Stimulated activated CD8-positive, alpha-beta memory T cell treated with anti-CD3 and anti-CD28 coated beads, Interleukin-15, amount 100 ng/mL, for 48 hours (primary cell): ENCODE measurements around the gene GAB2.
"Not testable (repeated sequence)": the region's sequence is repeated elsewhere in the genome, so short reads cannot be mapped to it uniquely, and the experiment has no call there.

Experiments used
- DNase-seq, 2 donors: peaks; one replicate each; pipeline ENCODE4 v3.0.0-alpha.2; 2020; ENCODE audit warnings: low read depth in 2 of 2

Gene GAB2

DNA sequence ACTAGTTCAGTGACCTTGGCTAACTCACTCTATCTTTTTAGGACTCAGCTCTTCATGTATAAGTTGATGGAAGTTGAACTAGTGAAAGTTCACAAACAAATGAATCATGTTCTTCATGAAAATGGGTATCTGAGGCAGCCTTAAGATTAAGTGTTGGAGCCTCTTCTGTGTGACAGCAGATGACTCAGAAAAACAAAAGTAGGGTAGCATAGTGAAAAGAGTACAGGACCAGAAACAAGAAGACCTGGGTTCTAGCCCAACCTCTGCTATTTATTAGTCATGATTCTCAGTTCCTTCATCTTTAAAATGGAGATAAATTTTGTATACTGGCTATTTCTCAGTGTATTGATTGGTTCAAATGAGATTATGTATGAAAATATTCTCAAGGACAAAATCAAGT, 168.7 kb downstream of the GAB2 start:
- no peak for DNase-seq

DNA sequence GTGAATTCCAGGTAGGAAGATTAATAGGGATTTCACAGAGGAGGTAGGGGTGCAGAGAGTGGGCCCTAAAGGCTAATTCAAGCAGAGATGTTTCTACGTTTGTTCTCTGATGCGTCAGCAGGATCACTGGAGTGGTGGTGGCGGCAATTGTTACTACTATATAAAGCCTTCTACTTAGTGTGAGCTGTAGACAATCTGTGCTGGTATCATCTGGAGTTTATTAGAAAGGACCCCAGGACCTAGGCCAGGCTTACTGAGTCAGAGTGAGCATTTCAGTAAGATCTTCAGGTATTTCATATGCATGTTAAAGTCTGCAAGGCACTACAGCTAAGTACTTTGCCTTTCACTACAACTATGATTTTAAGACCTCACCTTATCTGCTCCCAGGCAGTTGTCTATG, 169.4 kb downstream of the GAB2 start:
- DNase-seq = no peak

DNA sequence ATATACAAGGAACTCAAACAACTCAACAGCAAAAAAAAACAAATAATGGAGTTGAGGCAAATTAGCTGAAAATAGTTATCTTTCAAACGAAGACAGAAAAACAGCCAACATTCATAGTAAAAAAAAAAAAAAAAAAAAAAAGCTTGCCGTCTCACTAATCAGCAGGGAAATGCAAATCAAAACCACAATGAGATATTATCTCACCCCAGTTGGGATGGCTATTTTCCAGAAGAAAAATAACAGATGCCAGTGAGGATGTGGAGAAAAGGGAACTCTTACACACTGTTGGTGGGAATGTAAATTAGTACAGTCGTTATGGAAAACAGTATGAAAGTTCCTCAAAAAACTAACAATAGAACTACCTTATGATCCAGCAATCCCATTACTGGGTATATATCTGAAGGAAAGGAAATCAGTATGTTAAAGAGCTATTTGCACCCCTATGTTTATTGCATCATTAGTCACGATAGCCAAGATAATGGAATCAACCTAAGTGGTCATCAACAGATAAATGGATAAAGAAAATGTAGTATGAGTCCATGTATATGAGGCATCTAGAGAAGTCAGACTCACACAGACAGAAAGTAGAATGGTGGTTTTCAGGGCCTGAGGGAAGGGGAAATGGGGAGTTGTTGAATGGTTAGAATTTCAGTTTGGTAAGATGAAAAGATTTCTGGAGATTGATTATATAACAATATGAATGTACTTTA, 172.9 kb downstream of the GAB2 start:
- no peak for DNase-seq

DNA sequence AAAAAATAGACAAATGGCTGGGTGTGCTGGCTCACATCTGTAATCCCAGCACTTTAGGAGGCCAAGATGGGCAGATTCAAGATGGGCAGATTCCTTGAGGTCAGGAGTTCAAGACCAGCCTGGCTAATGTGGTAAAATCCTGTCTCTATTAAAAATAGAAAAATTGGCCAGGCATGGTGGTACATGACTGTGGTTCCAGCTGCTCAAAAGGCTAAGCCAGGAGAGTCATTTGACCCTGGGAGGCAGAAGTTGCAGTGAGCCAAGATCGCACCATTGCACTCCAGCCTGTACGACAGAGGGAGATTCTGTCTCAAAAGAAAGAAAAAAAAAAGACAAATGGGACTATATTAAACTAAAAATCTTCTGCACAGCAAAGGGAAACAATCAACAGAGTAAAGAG, 173.5 kb downstream of the GAB2 start:
- DNase-seq = no peak

DNA sequence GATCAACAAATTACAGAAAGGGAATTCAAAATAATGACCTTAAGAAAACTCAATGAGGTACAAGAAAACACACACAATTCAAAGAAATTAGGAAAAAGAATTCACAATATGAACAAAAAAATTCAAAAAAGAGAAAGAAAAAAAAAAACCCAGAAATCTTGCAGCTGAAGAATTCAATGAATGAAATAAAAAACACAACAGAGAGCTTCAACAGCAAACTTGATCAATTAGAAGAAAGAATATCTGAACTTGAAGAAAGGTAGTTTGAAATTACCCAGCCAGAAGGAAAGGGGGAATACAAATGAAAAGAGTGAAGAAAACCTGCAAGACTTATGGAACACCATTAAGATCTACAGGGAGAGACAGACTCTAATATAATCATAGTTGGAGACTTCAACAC, 176.1 kb downstream of the GAB2 start:
- DNase-seq = no peak

DNA sequence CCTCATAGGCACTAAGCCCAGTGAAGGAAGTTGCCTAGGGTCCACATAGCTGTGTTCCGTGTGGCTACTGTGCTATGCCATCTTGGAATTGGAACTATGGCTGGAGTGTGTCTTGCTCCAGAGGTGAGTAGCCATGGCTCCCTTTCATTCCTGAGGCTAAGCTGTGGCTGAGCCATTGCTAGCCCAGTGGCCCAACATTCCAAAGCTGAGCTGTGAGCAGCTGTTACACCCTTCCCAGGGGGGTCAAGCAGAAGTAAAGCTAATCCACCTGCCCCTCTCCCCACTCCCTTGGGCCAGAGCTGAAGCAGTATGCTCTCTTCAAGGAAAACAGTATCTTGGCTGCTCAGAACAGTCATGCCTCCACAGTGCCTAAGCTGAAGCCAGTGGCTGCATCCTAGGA, 177.8 kb downstream of the GAB2 start:
- no peak for DNase-seq

DNA sequence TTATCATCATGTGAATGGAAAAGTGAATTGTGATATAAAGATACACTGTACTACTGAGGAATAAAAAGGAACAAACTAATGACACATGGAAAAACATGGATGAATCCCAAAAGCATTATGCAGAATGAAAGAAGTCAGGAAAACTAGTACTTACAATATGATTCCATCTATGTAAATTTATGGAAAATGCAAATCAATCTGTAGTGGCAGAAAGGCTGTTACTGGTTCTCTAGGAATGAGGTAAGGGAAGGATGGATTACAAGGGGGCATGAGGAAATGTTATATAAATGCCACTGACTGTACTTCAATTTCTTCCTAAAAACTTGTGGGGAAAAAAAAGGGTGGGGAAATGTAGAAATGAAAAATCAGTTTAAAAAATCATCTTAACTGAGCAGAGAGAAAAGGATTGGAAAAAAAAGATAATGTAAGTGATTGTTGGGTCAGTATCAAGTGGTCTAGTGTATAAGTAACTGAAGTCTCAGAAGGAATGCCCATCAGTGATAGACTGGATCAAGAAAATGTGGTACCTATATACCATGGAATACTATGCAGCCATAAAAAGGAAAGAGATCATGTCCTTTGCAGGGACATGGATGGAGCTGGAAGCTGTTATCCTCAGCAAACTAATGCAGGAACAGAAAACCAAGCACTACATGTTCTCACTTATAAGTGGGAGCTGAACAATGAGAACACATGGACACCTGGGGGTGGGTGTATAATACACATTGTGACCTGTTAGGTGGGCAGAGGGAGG, 180.2 kb downstream of the GAB2 start:
- no peak for DNase-seq

DNA sequence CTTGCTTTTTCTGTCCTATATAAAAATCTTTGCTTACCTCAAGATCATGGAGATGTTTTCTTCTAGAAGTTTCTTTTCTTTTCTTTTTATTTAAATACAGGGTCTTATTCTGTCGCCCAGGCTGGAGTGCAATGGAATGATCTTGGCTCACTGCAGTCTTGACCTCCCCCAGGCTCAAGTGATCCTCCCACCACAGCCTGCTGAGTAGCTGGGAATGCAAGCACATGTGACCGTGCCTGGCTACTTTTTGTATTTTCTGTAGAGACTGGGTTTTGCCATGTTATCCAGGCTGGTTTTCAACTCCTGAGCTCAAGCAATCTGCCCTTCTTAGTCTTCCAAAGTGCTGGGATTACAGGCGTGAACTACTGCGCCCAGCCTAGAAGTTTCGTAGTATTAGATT, 183.6 kb downstream of the GAB2 start:
- no peak for DNase-seq

DNA sequence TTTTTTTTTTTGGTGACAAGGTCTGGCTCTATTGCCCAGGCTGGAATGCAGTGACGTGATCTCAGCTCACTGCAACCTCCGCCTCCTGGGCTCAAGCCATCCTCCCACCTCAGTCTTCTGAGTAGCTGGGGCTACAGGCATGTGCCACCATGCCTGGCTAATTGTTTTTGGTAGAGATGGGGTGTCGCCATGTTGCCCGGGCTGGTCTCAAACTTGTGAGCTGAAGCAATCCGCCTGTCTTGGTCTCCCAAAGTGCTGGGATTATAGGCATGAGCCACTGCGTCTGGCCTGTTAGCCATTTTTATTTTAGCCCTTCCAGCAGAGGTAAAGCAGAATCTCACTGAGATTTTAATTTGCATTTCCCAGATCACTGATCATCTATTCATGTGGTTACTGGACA, 184.6 kb downstream of the GAB2 start:
- DNase-seq = not testable (repeated sequence)

DNA sequence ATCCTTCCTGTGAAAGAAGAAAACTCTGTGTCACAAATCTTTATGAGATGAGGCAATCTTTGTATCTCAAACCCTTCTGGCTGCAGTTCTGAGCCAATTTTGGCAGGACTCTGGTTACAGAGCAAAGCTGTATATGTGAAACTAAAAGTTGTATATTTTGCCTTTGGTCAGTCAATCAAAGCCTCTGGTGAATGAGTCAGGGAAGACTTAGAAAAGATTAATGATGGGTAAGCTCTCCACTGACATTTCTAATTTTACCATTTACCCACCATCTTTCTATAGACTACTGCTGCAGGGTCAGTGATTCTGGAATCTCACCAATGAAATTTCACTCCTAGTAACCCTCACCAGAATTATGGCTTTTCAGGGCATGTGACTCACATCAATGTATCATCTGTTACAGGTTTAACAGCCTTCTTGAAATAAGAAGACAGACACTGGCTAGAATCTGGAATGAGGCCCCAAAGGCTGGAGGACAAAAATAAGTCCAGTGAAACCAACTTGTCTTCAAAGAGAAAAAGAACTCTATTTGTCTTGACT, 185.6 kb downstream of the GAB2 start:
- DNase-seq = no peak

DNA sequence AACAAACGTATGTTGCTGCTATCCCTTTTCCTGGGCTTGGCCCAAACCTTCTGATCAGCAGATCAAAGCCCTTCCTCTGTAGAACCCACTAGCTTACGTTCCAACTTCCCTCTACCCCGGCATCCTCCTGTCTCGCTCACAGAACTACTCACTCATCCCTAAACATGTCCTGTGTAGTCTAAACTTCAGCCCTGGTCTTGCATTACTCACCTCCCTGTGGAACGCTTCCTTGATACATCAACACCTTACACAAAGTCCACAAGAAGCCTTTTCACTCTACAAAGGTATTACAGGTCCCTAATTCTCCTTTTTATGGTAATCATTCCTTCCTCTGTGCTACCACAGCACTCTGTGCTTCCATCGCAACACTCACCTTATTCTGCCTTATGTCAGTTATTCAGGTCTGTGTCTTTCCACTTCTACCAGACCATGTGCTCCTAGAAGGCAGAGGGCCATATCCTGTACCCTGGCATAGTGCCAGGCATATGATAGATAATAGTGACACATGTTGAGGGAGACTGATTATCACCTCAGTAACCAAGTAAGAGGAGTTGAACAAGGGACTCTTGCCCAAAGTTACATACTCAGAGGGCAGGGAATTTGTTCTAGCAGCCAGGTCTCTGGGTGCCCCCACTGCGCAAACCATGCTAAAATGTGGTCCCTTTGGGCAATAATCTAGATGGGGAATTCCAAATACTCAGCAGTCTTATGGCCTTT, 187.3 kb downstream of the GAB2 start:
- no peak for DNase-seq

DNA sequence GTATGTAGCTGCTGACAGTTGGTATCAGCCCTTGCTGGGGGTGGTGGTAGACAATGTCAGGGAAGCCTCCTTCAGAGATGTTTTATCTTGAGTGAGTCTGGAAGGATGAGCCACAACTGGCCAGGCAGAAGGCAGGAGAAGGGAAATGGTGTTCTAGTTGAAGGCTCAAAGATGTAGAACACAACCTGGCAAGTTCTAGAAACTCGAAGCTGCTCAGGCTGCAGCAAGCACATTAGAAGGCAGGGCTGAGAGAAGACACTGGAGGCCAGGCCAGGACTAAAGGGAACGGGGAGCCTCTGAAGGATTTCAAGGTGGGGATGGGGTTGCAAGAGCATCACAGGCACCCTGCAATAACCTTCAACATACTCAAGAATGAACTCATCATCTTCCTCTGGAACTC, 188.5 kb downstream of the GAB2 start:
- no peak for DNase-seq

DNA sequence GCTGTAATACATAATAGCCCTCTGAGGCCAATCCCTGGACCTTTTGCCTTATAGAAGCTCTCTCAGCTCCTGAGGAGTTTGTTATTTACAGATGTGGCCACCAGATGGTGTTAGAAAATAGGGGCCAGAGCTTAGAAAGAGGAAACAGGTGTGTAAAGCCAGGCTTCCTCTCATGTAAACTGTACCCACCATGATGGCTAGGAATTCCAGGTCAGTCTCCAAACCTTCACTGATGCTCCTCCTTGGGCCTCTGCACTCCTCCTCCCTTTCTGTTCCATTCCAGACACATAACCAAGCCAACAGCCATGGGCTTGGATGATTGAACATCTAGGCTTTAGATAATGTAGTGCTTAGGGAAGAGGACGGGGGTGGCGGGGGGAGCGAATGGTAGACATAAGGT, 189.2 kb downstream of the GAB2 start:
- no peak for DNase-seq

DNA sequence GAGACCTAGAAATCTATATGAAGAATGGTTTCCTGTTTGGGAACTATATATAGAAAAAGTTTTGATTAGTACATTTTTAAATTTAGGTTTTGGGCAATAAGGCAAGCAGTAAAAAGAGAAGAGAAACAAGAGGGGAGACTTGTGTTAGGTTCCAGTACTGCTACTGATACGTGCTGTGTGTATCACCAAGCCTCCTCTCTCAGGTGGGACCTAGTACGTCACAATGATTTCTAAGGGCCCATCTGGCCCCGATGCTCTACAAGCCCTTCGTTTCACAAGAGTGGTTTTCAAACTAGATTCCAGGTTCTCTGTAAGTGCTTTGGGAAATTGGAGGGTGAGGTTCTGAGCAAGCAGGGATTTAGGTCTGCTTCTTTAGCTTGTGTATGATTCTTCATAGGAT, 189.7 kb downstream of the GAB2 start:
- no peak for DNase-seq

DNA sequence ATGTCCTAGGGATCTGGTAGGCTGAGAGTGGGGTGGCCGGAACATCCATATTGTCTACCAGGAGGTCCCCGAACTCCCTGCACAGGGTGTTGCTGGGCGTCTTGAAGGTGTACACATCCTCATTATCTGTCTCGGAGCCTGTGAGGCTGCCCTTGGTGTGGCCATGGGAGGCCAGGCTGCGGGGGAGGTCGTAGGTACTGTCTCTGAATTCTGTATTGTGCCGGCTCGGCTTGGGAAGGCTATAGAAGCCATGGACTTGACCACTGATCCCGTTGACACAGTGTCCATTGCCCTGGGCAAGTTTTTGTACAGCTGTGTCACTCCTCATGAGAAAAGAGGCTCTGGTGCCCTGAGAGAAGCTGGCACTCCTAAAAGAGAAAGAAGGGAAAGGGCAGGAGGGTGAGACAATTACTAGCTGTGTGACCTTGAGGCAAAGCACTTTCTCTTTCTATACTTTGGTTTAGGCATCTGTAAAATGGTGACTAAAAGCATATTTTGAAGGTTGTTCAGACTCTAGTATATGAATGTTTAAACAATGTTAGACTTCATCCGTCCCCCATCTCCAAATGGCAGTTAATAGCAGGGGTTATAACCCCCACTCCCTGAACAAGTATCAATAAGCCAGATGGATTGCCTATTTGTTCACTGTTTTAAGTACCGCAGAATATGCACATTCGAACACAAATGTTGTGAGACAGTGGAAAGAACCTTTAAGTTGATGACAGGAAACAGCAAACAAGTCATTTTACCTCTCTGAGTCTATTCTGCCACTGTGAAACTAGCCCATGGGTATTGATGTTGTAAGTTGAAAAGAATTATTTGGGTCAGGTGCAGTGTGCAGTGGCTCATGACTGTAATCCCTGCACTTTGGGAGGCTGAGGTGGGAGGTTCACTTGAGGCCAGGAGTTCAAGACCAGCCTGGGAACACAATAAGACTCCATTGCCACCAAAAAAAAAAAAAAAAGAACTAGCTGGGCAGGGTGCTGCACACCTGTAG, 190.6 kb downstream of the GAB2 start:
- DNase-seq = no peak

DNA sequence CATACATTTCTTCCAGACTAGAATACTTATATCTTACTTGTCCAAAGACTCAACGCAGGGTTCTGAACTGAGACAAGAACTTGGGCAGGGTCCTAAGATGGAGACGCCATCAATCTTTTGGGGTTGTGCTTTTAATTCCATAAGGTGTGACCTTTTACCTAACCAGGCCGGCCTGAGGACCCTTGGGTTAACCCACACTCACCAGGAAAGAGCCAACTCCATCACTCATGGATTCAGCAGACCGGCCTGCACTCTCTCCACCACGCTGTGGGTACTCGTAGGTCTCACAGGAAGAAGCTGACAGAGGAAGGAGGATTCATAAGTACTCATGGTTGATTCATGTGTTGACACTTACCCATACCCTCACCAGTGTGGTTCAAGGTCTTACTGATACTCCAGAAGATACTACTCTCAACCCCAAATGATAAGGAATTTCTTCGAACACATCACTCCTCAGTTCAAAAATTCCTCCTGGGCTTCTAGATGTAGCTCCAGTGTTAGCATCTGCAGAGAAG, 192.7 kb downstream of the GAB2 start:
- no peak for DNase-seq

DNA sequence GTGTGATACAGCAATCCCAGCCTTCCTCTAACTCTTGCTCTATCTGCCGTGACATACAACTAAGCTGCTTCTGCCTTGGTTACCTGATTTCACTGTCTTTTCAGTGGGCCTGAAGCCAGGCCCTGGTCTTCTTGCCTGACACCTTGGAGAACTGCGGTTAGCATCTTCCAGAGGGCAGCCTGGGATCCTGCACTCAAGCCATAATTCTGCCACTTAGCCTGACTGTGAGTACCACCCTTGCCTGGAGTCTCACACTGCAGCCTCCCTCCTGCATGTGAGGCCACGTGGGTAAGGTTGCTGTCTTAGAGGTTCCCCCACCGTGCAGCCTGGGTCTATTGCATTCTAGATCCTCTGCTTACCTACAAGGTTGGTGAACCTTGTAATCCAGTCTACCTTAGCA, 193.1 kb downstream of the GAB2 start:
- no peak for DNase-seq

DNA sequence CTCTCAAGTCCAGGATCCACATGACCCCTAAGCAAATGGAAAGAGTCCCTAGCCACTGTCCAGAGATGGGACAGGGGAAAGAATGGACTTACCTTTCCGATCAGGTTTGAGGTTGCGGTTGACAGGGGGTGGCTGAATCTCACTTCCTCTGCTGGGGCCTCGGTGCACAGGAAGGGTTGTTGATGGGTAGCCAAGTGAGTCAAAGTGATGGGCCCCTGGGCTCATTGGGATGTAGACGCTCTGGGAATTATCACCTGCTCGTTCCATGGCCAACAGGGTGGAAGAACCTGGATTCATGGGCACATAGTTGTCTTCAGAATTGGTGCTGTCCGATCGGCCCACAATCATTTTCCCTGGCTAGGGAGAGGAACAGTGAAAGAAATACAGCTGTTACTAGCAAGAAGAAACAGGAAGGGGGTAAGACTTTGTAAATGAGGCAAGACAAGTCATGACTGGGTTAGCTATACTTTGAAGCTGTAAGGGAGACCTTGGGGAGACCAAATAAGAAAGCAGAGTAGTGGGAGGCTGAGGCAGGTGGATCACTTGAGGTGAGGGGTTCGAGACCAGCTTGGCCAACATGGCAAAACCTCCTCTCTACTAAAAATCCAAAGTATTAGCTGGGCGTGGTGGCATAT, 194.2 kb downstream of the GAB2 start:
- DNase-seq = no peak

DNA sequence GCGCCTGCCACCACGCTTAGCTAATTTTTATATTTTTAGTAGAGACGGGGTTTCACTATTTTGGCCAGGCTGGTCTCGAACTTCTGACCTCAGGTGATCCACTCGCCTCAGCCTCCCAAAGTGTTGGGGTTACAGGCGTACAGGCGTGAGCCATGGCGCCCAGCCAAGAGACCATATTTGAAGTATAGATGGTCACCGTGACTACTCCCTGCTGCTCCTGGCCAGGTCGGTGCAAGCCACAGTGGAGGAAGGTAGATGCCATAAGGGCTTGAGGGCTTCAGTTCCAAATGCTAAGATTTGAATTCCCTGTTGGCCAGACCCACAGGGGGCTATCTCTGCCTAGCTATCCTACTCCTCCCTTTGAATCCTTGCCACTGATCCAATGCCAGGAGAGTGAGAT, 194.9 kb downstream of the GAB2 start:
- not testable (repeated sequence) for DNase-seq

DNA sequence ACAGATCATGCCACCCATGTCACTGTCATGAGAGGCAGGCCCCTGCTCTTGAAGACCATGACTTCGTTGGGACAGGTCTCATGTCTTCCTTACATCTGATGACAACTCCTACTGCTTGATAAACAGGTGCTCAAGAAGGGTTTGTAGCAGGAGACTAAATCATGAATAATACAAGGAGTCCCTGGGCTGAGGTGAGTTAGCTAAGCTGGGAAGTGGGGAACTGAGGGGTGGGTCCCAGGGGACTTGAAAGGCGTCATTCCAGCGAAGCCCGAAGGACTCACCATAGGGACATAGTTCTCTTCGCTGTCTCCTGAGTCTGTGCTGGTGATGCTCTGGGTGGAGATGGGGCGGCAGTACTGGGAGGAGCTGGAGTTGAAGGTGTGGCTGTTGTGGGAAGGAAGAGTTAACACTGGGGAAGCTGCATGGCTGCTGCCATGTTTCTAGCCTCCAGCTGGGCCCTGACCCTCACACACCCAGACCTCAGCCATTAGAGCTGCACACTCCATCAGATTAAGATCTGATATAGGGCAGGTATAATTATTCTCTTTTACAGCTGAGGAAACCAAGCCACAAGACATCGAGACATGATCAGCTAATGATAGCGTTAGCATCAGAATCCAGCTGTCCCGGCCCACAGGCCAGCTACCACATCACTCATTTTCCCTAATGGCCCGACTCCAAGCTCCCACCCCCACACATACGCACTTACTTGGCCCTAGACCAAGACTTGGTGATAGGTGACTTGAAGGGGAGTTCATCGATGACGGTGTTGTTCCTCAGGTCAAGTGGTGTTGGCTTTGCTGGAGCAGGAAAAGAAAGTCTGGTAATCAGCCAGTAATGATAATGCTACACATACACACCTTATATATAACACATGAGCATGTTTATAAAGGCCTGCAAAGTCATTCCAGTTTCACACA, 196.0 kb downstream of the GAB2 start:
- DNase-seq = no peak
